Measurements from ENCODE around the gene CCDC88C. TPM values are rescaled to one million over a fixed set of nuclear protein-coding genes. Genes with fewer than 3 reads are reported as not detected.
"Not testable (repeated sequence)": the region's sequence is repeated elsewhere in the genome, so short reads cannot be mapped to it uniquely, and the experiment has no call there.

Gene CCDC88C
- total RNA-seq, 2 experiments from 2014 or later: 269 to 287 TPM

DNA sequence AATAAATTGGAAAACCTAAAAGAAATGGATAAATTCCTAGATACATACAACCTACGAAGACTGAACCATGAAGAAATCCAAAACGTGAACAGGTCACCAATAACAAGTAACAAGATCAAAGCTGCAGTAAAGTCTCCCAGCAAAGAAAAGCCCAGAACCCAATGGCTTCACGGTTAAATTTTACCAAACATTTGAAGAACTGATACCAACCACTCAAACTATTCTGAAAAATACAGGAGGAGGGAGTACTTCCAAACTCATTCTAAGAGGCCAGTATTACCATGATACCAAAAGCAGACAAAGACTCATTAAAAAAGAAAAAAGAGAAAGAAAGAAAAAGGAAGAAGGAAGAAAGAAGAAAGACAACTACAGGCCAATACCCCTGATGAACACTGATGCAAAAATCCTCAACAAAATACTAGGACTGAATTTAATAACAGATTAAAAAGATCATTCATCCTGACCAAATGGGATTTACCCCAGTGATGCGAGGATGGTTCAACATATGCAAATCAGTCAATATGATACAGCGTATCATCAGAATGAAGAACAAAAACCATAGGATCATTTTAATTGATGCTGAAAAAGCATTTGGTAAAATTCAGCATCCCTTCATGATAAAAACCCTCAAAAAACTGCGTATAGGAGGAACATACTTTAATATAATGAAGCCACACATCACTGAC, 26.9 kb upstream of the CCDC88C start:
- TF ChIP-seq, protein P1, sequence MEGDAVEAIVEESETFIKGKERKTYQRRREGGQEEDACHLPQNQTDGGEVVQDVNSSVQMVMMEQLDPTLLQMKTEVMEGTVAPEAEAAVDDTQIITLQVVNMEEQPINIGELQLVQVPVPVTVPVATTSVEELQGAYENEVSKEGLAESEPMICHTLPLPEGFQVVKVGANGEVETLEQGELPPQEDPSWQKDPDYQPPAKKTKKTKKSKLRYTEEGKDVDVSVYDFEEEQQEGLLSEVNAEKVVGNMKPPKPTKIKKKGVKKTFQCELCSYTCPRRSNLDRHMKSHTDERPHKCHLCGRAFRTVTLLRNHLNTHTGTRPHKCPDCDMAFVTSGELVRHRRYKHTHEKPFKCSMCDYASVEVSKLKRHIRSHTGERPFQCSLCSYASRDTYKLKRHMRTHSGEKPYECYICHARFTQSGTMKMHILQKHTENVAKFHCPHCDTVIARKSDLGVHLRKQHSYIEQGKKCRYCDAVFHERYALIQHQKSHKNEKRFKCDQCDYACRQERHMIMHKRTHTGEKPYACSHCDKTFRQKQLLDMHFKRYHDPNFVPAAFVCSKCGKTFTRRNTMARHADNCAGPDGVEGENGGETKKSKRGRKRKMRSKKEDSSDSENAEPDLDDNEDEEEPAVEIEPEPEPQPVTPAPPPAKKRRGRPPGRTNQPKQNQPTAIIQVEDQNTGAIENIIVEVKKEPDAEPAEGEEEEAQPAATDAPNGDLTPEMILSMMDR (IDR thresholded peaks at IDR 0.05): no peak
- no peaks in the 10 kb centered on the region for H3K4me1 ChIP-seq (ENCODE audit: insufficient read depth, low read length)
- ChIA-PET POLR2A (no interaction called here), CTCF (no interaction called here)
- H3K4me1 Mint-ChIP-seq (ENCODE audit: low read depth): no peaks in the 10 kb centered on the region
- peaks cover 5% of the 10 kb centered on the region for H3K27me3 Mint-ChIP-seq
- no peaks in the 10 kb centered on the region for H3K36me3 Mint-ChIP-seq (ENCODE audit: low read depth)
- no peak for ATAC-seq (ENCODE audit: poor library complexity)
- H3K9me3 ChIP-seq (ENCODE audit: control insufficient read depth in 1 of 2, insufficient read depth in 1 of 2, low read length in 2 of 2): no peaks in the 10 kb centered on the region
- peaks cover 5% of the 10 kb centered on the region for H3K9me3 Mint-ChIP-seq
- H3K4me3 ChIP-seq (ENCODE audit: low read length): no peak overlapping the region
- intact Hi-C loops (cut with DNase I, micrococcal nuclease): no loop called here
- H3K27ac ChIP-seq (ENCODE audit: low read depth in 1 of 2, low read length in 2 of 2): no peak overlapping the region
- no peaks in the 10 kb centered on the region for H3K36me3 ChIP-seq (ENCODE audit: insufficient read depth, low read length)
- no peaks in the 10 kb centered on the region for H3K27me3 ChIP-seq (ENCODE audit: control insufficient read depth in 1 of 2, insufficient read depth in 2 of 2, low read length in 2 of 2)
- no peak for DNase-seq
- no peak overlapping the region for H3K27ac Mint-ChIP-seq
- no peak overlapping the region for H3K4me3 Mint-ChIP-seq

DNA sequence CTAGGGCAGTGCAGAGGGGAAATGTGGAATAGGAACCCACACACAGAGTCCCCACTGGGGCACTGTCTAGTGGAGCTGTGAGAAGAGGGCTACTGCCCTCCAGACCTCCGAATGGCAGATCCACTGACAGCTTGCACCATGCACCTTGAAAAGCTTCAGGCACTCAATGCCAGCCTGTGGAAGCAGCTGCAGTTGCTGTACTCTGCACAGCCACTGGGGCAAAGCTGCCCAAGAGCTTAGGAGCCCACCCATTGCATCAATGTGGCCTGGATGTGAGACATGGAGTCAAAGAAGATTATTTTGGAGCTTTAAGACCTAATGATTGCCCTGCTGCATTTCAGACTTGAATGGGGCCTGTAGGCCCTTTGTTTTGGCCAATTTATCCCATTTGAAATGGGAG, 21.7 kb upstream of the CCDC88C start:
- no peak overlapping the region for H3K27ac Mint-ChIP-seq
- CTCF ChIA-PET: no interaction called here
- H3K4me3 ChIP-seq (ENCODE audit: low read length): no peak overlapping the region
- no peak overlapping the region for H3K27ac ChIP-seq (ENCODE audit: low read depth in 1 of 2, low read length in 2 of 2)
- POLR2A ChIA-PET: no interaction called here
- peaks cover 14% of the 10 kb centered on the region for H3K27me3 Mint-ChIP-seq
- peaks cover 10% of the 10 kb centered on the region for H3K9me3 Mint-ChIP-seq
- TF ChIP-seq, protein P1 (IDR thresholded peaks at IDR 0.05): no peak
- peaks cover 0 to 11% of the 10 kb centered on the region in 2 experiments for H3K9me3 ChIP-seq (ENCODE audit: control insufficient read depth in 1 of 2, insufficient read depth in 1 of 2, low read length in 2 of 2)
- intact Hi-C loops (cut with DNase I, micrococcal nuclease): no loop called here
- ATAC-seq (ENCODE audit: poor library complexity) (no peak), DNase-seq (no peak)
- no peaks in the 10 kb centered on the region for H3K36me3 Mint-ChIP-seq (ENCODE audit: low read depth)
- H3K4me3 Mint-ChIP-seq: no peak overlapping the region
- H3K4me1 Mint-ChIP-seq (ENCODE audit: low read depth): no peaks in the 10 kb centered on the region
- no peaks in the 10 kb centered on the region for H3K4me1 ChIP-seq (ENCODE audit: insufficient read depth, low read length)
- no peaks in the 10 kb centered on the region for H3K36me3 ChIP-seq (ENCODE audit: insufficient read depth, low read length)
- H3K27me3 ChIP-seq (ENCODE audit: control insufficient read depth in 1 of 2, insufficient read depth in 2 of 2, low read length in 2 of 2): no peaks in the 10 kb centered on the region

DNA sequence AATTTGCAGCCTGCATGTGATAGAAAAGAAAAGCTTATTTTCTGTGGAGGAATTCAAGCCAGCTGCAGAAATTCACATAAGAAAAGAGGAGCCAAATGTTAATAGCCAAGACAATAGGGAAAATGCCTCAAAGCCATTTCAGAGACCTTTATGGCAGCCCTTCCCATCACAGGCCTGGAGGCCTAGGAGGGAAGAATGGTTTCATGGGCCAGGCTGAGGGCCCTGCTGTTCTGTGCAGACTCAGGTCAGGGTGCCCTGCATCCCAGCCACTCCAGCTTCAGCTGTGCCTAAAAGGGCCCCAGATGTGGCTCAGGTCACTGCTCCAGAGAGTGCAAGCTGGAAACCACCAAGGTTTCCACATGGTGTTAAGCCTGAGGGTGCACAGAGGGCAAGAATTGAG, 21.2 kb upstream of the CCDC88C start:
- Mint-ChIP-seq H3K4me3 (no peak overlapping the region), H3K27me3 (peaks cover 14% of the 10 kb centered on the region), H3K9me3 (peaks cover 10% of the 10 kb centered on the region), H3K36me3 (ENCODE audit: low read depth) (no peaks in the 10 kb centered on the region), H3K4me1 (ENCODE audit: low read depth) (no peaks in the 10 kb centered on the region), H3K27ac (no peak overlapping the region)
- ChIA-PET POLR2A (no interaction called here), CTCF (no interaction called here)
- Histone ChIP-seq H3K36me3 (ENCODE audit: insufficient read depth, low read length) (no peaks in the 10 kb centered on the region), H3K27ac (ENCODE audit: low read depth in 1 of 2, low read length in 2 of 2) (no peak overlapping the region), H3K9me3 (ENCODE audit: control insufficient read depth in 1 of 2, insufficient read depth in 1 of 2, low read length in 2 of 2) (peaks cover 0 to 11% of the 10 kb centered on the region in 2 experiments), H3K27me3 (ENCODE audit: control insufficient read depth in 1 of 2, insufficient read depth in 2 of 2, low read length in 2 of 2) (no peaks in the 10 kb centered on the region), H3K4me1 (ENCODE audit: insufficient read depth, low read length) (no peaks in the 10 kb centered on the region), H3K4me3 (ENCODE audit: low read length) (no peak overlapping the region)
- intact Hi-C loops (cut with DNase I, micrococcal nuclease): no loop called here
- TF ChIP-seq, protein P1 (IDR thresholded peaks at IDR 0.05): no peak
- DNase-seq (no peak), ATAC-seq (ENCODE audit: poor library complexity) (no peak)

DNA sequence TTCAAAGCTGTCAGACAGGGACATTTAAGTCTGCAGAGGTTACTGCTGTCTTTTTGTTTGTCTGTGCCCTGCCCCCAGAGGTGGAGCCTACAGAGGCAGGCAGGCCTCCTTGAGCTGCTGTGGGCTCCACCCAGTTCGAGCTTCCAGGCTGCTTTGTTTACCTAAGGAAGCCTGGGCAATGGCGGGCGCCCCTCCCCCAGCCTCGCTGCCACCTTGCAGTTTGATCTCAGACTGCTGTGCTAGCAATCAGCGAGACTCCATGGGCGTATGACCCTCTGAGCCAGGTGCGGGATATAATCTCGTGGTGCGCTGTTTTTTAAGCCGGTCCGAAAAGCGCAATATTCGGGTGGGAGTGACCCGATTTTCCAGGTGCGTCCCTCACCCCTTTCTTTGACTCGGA, 18.6 kb upstream of the CCDC88C start:
- intact Hi-C loops (cut with DNase I, micrococcal nuclease); H3K27ac ChIP-seq (ENCODE audit: low read depth in 1 of 2, low read length in 2 of 2); H3K27me3 ChIP-seq (ENCODE audit: control insufficient read depth in 1 of 2, insufficient read depth in 2 of 2, low read length in 2 of 2); H3K4me3 Mint-ChIP-seq; H3K36me3 ChIP-seq (ENCODE audit: insufficient read depth, low read length); H3K4me3 ChIP-seq (ENCODE audit: low read length); H3K9me3 Mint-ChIP-seq; H3K36me3 Mint-ChIP-seq (ENCODE audit: low read depth); ATAC-seq (ENCODE audit: poor library complexity); H3K4me1 Mint-ChIP-seq (ENCODE audit: low read depth); CTCF ChIA-PET; POLR2A ChIA-PET; H3K4me1 ChIP-seq (ENCODE audit: insufficient read depth, low read length); H3K27ac Mint-ChIP-seq; DNase-seq: not testable (repeated sequence)
- H3K9me3 ChIP-seq (ENCODE audit: control insufficient read depth in 1 of 2, insufficient read depth in 1 of 2, low read length in 2 of 2): peaks cover 0 to 11% of the 10 kb centered on the region in 2 experiments
- peaks cover 14% of the 10 kb centered on the region for H3K27me3 Mint-ChIP-seq
